GM18951 (cell line): ENCODE results near the gene SHC1.

Source experiments
- POLR2A ChIP-seq: IDR thresholded peaks from 4 replicates; pipeline ENCODE4 v1.6.1; 2011; ENCODE audit warnings: mild to moderate bottlenecking; ENCODE audit not compliant: insufficient read length, insufficient read depth; ENCODE audit errors: extremely low read depth
- in situ Hi-C: fragments of 300-500 bp; cut with MboI; formaldehyde crosslinking; loops from one replicate; pipeline ENCODE4 v1.12.0; 2022; ENCODE audit warnings: low sequenced_read_pairs, mixed read lengths, inconsistent platforms; ENCODE audit not compliant: unreplicated experiment

The SHC1 gene

DNA sequence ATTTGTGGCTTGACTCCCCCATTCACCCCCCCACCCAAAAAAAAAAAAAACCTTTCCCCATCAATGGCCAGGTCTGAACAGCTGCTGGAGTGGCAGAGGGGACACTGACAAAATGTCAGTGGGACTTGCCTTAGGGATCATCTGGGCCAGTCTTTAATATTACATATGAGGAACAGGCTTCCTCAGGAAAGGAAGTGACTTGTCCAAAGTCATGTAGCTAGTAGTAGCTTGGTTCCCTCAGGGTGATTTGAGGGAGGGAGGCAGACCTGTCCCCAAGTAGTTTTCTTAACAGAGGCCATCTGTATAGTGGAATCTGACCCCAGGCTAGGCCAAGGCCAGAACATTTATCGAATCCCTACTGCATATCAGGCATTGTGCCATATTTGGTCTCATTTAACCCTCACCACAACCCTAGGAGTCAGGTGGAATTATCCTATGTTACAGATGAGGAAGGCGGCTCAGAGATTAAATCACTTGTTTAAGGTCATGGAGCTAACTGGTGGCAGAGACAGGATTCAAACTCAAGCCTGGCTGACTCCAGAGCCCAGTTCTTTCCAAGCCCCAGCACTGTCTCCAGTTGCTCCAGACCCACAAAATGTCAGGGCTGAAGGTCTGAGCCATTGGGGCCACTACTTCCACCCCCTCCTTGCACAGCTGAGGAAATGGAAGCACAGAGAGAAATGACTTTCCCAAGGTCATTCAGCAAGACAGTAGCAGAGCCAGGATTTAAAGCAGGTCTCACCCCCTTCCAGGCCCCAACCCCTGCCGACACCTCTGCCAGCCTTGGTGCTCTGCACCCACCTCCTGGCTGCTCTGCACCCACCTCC is 42.4 kb upstream of the SHC1 start:
- no peak for TF ChIP-seq POLR2A
- in situ Hi-C loops, result no loop called here

DNA sequence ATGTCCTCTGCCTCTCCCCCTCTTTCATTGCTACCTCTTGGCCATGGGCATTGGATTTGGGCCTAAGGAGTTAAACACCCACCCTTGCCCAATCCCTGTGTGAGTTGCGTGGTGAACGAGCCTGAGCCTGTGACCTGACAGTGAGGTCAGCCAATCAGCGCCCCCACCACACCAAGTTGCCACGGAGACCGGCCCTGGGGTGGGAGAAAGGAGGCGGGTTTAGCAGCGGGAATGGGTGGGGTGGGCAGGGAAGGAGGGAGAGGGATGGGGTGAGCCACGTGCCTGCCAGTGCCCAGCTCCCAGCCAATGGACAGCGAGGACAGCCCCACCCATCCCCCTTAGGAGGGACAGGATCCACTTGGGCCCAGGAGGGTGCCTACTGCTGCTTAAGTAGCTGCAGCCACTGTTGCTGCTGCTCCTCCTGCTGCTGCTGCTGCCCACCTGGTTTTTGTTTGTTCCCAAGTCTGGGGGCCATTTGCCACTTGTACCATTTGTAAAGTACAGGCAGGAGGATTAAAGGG is 41.5 kb upstream of the SHC1 start:
- TF ChIP-seq POLR2A, result no peak

DNA sequence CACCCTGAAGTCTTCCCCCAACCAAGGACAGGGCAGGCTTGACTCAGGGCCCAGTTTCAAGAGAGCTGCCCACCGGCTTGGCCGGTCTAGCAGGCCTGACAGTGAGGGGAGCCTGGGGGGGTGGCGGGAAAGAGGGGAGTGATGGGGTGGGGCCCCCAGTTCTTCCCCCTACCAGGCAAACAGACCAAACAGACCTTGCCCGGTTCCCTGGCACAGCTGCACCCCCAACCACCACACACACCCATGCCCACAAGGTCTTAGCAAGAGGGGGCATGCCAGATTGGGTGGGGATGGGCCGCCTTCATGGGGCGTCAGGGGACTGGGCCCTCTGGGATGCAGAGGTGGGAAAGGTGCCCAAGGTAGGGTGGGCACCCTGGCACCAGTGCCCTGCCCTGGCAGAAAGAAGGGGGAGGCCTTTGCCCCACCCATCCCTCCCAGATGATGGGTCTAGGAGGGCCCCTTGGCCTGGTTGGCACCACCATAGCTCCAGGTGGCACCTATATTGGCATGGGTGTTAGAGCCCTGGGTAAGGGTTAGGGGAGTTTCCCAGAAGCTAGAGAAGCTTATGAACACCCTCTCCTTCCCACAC is 41.0 kb upstream of the SHC1 start:
- TF ChIP-seq POLR2A, result no peak
- in situ Hi-C loops, result no loop called here

More for the DNA sequence above, 41.5 kb upstream of the SHC1 start:
- in situ Hi-C loops, result no loop called here

DNA sequence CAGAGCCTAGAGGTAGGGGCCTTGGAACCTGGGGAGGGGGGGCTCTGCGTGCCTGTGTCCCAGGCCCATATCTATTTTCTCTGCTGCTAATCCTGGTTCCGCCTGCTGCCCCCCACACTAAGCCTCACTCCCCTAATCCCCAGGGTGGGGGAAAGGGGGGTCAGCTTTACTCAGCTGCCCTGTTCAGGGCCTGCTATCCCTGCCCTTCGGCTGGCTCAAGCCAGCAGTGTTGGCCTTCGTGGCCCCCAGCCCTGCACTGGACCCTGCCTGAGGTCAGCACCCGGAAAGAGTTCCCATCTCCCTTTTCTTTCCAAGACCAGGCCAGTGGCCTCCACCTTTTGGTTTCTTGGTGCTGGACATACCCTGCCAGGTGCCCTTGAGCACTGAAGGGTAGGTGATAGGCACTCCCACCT is 40.5 kb upstream of the SHC1 start:
- in situ Hi-C loops, result no loop called here
- no peak for TF ChIP-seq POLR2A

DNA sequence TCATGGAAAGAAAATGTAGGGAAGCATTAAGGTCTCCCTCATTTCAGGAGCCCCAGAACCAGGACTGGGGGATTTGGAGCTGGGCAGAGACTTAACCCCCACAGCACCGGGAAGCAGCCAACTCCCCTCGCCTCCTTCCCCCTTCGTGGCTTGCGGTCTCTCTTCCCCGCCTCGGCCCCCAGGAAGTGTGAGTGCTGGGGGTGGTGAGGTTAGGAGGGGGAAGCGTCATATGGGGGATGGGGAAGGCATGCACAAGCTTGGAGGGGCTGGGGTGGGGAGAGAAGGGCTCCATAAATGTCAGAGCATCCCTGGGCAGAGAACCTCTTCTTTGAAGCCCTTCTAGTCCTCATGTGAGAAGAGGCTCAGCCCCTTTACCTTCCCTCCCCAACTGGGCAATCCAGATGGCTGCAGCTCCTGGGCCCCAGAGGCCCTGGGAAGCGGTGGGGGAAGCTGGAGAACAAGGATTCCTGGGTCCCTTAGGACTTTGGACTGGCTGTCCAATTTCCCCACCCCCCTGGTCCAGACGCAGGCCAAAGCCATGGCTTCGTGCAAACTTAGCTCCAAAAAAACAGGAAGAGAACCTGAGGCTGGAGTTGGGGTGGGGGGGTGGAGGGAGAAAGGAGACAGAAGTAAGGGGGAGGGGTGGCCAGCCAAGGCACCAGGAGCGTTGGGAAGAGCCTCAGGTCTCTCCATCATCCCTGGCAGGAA is 39.8 kb upstream of the SHC1 start:
- no peak for TF ChIP-seq POLR2A
- in situ Hi-C loops, result no loop called here

DNA sequence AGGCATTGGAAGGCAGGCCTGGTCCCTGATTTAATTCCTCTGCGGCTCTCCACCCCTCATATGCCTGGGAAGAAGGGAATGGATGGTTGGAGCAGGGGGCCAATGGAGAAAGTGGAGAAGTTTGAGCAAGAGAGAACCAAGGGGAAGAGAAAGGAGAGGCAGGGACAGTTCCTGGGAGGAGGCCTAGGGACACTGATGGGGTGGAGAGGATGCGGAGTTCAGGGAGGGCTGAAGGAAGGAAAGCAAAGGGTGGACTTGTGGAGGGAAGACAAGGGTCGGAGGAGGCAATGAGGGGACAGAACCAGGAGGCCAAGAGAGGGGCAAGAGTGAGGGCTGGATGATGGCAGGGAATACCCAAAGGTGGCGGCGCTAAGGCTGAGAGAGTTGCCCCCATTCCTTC is 39.2 kb upstream of the SHC1 start:
- in situ Hi-C loops, result no loop called here
- TF ChIP-seq POLR2A, result no peak

DNA sequence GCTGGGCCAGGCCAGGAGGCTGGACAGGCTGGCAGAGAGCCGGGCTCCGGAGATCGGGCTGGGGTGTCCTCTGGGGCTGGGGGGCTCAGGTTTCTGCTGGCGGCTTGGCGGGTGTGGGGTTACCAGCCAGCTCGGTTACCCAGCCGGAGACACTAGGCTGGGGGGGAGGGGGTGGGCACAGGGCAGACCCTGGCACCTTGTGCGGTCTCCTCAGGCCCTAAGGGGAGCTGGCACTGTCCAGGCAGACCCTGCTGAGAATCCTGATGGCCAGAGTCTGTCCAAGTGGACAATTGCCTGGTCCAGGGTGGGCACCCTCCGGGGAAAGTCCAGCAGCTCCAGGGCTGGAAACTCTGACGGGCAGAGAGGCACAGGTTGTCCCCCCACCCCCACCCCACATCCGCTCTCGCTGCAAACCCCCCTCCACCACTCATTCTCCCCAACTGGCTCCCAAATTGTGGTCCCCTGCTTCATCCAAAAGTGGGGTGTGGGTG is 38.7 kb upstream of the SHC1 start:
- TF ChIP-seq POLR2A, result no peak

DNA sequence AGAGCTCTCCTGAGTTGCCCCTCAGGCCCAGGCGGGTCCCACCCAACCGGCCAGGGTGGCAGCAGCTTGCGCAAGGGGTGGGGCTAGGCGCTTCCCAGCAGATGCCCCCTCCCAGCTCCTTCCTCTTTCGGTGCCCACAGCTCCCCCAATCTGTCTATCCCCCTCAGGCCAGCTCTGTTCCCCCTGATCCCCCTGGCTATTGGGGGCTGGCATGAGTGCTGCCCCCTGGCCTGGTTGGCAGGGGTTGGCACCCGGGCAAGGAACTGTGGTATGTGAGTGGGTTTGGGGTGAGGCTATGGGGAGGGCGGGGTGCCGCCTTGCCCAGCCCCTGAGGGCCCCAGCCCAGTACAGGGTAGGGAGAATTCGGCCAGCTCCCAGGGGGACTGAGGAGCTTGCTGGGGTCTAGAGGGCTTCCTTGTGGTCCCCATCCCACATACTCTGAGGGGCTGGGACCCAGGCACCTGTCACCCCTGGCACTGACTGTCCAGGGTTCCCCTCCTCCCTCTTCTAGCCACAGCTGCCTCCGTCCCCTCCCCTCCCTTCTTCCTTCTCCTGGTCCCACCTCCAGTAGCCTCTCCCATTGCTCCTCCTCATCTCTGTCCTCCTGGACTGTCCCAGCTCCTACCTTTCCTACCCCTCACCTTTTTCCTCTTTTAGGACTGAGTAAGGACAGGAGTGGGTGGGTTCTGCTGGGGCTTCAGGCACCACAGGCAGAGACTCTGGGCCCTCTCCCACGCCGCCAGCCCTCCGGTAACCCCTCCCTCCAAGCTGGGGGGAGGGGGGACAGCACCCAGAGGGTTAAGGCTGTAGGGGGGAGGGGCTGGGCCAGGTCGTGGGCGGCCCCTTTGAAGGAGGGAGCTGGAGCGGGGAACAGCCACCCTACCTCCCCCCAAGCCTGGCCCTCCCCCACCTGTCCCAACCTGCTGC is 37.7 kb upstream of the SHC1 start:
- in situ Hi-C loops, result no loop called here
- TF ChIP-seq POLR2A, result no peak

More for the DNA sequence above, 38.7 kb upstream of the SHC1 start:
- in situ Hi-C loops, result no loop called here

DNA sequence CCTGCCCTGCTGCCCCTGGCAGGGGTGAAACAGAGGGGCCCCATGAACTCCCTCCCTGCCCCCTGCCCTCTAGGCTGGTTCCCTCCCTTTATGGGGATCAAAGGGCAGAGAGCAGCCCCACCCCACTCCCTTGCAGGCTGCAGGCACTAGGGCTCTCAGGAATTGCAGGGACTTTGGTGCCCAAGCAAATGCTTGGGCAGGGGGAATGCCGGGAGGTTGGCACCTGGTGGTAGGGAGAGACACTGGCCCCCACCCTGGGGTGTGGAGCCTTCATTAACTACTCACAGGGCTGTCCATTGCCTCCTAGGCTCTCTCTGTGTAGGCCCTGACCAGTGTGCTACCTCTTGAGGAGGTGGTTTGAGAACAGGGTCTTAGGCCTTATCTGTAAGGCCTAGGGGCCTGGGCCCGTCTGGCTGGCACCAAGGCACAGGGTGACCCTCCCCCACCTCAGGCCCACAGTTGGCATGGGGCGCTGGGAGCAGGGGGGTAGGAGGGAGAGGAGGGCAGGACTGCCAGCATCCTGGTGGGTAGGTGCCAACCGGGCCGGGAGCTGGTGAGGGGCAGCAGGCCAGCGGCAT is 36.8 kb upstream of the SHC1 start:
- no peak for TF ChIP-seq POLR2A
- in situ Hi-C loops, result no loop called here

DNA sequence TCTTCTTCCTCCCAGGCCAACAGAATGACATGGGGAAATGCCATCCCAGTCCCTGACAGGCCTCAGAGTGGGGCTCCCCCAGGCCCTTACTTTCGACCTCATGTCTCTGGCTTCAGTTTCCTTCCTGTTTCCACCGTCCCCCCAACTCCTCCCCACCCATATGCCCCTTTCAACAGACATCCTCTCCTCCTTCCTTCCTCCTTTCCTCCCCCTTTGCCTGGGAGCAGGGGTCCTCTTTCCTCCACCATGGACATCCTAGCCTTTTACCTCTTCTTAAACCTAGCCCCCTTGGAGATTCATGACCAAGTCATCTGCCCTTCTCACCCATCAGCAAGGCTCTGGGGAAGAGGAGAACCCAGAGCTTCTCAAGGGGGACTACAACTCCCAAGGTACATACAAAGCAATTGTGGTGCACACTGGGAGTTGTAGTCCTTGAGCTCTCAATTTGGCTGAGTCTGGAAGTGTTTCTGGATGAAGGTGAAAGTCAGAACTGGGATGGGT is 36.1 kb upstream of the SHC1 start:
- in situ Hi-C loops, result no loop called here
- TF ChIP-seq POLR2A, result no peak

DNA sequence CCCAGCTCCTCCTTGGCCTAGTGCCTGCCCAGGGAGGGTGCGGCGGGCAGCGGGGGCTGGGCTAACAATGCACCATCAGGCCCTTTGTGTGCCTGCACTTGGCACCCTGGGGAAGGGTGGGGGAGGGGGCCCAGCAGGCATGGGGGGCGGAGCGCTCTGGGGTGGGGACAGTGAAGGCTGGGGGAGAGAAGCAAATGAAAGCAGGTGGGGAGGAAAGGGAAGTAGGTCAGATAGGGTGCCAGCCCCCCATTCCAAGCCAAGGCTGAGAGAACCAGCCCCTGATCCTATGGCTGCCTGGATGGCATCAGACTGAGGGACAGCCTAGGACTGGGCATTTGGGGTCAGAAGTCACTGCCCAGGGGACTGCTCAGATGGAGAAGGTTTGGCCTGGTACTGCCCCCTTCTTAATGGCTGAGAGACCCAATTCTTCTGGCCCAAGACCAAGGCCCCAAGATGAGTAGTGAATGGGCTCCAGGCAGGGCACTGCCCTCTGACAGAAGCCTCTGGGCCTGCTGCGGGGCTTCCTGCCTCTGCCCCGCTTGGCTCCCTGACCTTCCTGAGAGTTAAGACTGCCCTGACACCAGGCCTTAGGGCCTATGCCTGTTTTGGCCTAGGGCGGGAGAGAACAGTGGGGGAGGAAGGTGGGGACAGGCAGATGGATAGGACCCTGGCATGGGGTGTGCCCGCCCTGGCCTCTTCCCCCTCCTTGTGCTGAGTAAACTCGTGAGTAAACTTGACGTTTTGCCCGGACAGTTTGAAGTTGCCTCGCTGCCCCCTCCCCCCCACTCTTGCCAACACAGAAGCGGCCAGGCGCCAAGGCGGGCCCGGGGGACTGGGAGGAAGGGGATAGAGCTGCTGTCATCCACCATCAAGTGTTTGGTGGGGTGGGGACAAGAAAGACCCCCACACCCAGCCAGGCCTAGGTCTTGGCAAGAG is 34.8 kb upstream of the SHC1 start:
- TF ChIP-seq POLR2A, result no peak
- in situ Hi-C loops, result no loop called here
